ENCODE data around the gene GNAS-AS1. TPM values are rescaled to one million over a fixed set of nuclear protein-coding genes. Genes with fewer than 3 reads are reported as not detected.
A peak's percentile ranks its signal among the peaks of the same experiment; 100 is the strongest.

Gene GNAS-AS1
- total and polyA plus RNA-seq, 2 of the 8 experiments (the other 6 are each of a cell fraction or from before 2014, with no cell fraction given): 4.7 to 13.7 TPM

- Histone ChIP-seq H3K79me1 (ENCODE audit: low read depth, low read length) (0 out of 2 replicates have a peak, but pooled peaks cover 2% of the 10 kb centered on the region), H2BK12ac (ENCODE audit: low read depth, low read length) (peak within 1 kb of the TSS; percentile 93), H3K4me1 (replicated peaks in 1 of 4; ENCODE audit: control insufficient read depth in 3 of 4, insufficient read depth in 4 of 4, low read length in 3 of 4) (peaks cover 0 to 29% (median 16%) of the 10 kb centered on the region in 4 experiments; a peak in 6 of 7 replicates), H4K8ac (ENCODE audit: extremely low read depth, insufficient read depth, low read length) (peak within 1 kb of the TSS; percentile 76), H3K4me2 (ENCODE audit: insufficient read depth in 1 of 2, low read depth in 2 of 2, low read length in 2 of 2) (peak within 1 kb of the TSS; percentile 98), H4K91ac (replicated peaks; ENCODE audit: insufficient read length, low read length) (peak within 1 kb of the TSS; percentile 48), H3K56ac (replicated peaks; ENCODE audit: insufficient read length, low read depth, low read length) (peak within 1 kb of the TSS; percentile 9), H3K9me3 (ENCODE audit: insufficient read depth in 2 of 2, low read depth in 1 of 2, low read length in 1 of 2) (no peaks in the 10 kb centered on the region; a peak in 1 of 4 replicates), H4K20me1 (replicated peaks in 1 of 2; ENCODE audit: control insufficient read depth in 1 of 2, insufficient read depth in 2 of 2, low read length in 2 of 2) (peaks cover 4 to 10% of the 10 kb centered on the region in 2 experiments), H3K4ac (replicated peaks; ENCODE audit: insufficient read length, low read depth, low read length) (no peak within 1 kb of the TSS), H4K5ac (ENCODE audit: insufficient read length, low read depth, low read length) (peak within 1 kb of the TSS; percentile 21), H2AFZ (ENCODE audit: low read length) (no peak within 1 kb of the TSS), H2AK5ac (ENCODE audit: low read depth, low read length) (peak within 1 kb of the TSS; percentile 58; the same call in 1 of the 2 replicates), H2BK120ac (replicated peaks; ENCODE audit: low read depth, low read length) (peak within 1 kb of the TSS; percentile 38), H3K27me3 (replicated peaks in 1 of 4; ENCODE audit: control insufficient read depth in 3 of 4, extremely low read depth in 1 of 4, insufficient read depth in 3 of 4, low read length in 3 of 4) (peaks cover 24 to 62% (median 52%) of the 10 kb centered on the region in 4 experiments), H2BK20ac (ENCODE audit: low read length) (0 out of 2 replicates have a peak within 1 kb of the TSS, but pooled peaks have one; percentile 15), H3K9ac (replicated peaks in 1 of 4; ENCODE audit: extremely low read depth in 1 of 4, low read depth in 3 of 4, low read length in 3 of 4) (peak within 1 kb of the TSS in 3 of 4 experiments; percentile 26 to 64 (median 41); a peak in 6 of 7 replicates), H3K23me2 (ENCODE audit: low read depth, low read length) (peaks cover 21% of the 10 kb centered on the region), H3K18ac (ENCODE audit: extremely low read depth, low read length) (peak within 1 kb of the TSS; percentile 82), H3K36me3 (ENCODE audit: control insufficient read depth in 2 of 4, insufficient read depth in 4 of 4, low read length in 3 of 4) (peaks cover 0 to 19% (median 5%) of the 10 kb centered on the region in 4 experiments; a peak in 5 of 8 replicates), H2BK15ac (ENCODE audit: low read length) (peak within 1 kb of the TSS; percentile 83; the same call in 1 of the 2 replicates), H3K27ac (ENCODE audit: low read depth, low read length) (peak within 1 kb of the TSS; percentile 37; the same call in 1 of the 2 replicates), H2BK5ac (ENCODE audit: low read depth, low read length) (peak within 1 kb of the TSS; percentile 69), H3K14ac (ENCODE audit: insufficient read length) (no peak within 1 kb of the TSS), H3K23ac (ENCODE audit: insufficient read length) (no peak within 1 kb of the TSS), H3K4me3 (ENCODE audit: extremely low read depth in 1 of 4, insufficient read depth in 2 of 4, low read depth in 3 of 4, low read length in 4 of 4) (peak within 1 kb of the TSS; percentile 68 to 88 (median 78)), H3K79me2 (ENCODE audit: control insufficient read depth in 1 of 2, insufficient read depth in 2 of 2, low read length in 2 of 2) (peaks cover 25 to 45% of the 10 kb centered on the region in 2 experiments)
- POLR2A ChIA-PET (ENCODE audit: partially characterized antibody): interaction anchor here (0.5 to 13.4 kb wide), 21 partner anchors 8 to 464 kb away, joined by 3 to 163 read pairs (median 4); partner anchors contain the start of genes STX16 and VAPB
- FAIRE-seq: peak; percentile 62
- DNase-seq (ENCODE audit: low read depth in 1 of 2, low spot score in 2 of 2): peak; percentile 61 to 86
- WGBS, 2 experiments (ENCODE audit: extremely low coverage in 1 of 2, insufficient coverage in 1 of 2, insufficient read length in 1 of 2, insufficient replicate concordance in 2 of 2, low coverage in 1 of 2, low lambda C conversion rate in 2 of 2, missing lambda C conversion rate in 1 of 2): 16% methylated on average over 34 of the region's 35 CpGs; no CpG with 5 or more reads in 1 of the 2 experiments
- CTCF ChIA-PET (ENCODE audit: partially characterized antibody): interaction anchor here (0.6 to 5.0 kb wide), 19 partner anchors 9 to 603 kb away, joined by 3 to 57 read pairs (median 4); partner anchors contain the start of gene STX16
- TF ChIP-seq BCL11A (IDR thresholded peaks at IDR 0.05; ENCODE audit: low read depth in 2 of 2, low read length in 2 of 2) (no peak), CTBP2 (IDR thresholded peaks at IDR 0.05; ENCODE audit: borderline replicate concordance, insufficient read depth, insufficient read length, low read length) (no peak), CEBPB (IDR thresholded peaks at IDR 0.05; ENCODE audit: low read depth, low read length) (peak; percentile 26), TAF1 (IDR thresholded peaks at IDR 0.05; ENCODE audit: low read depth, low read length) (peak; percentile 71), JUND (IDR thresholded peaks at IDR 0.05; ENCODE audit: low read length) (peak; percentile 3; the same call in 1 of the 2 replicates), RNF2 (IDR thresholded peaks at IDR 0.05; ENCODE audit: borderline replicate concordance, low read depth, low read length, missing control alignments, poor library complexity, severe bottlenecking) (no peak), SP1 (IDR thresholded peaks at IDR 0.05; ENCODE audit: low read depth, low read length) (0 out of 2 replicates have a peak, but pooled peaks have one; percentile 32), ASH2L (IDR thresholded peaks at IDR 0.05; ENCODE audit: low read length) (peak; percentile 38)
- TF ChIP-seq, protein P1, sequence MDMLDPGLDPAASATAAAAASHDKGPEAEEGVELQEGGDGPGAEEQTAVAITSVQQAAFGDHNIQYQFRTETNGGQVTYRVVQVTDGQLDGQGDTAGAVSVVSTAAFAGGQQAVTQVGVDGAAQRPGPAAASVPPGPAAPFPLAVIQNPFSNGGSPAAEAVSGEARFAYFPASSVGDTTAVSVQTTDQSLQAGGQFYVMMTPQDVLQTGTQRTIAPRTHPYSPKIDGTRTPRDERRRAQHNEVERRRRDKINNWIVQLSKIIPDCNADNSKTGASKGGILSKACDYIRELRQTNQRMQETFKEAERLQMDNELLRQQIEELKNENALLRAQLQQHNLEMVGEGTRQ (IDR thresholded peaks at IDR 0.05; ENCODE audit: low read length): peak; percentile 80
These were observed 2.0 kb upstream of the GNAS-AS1 start, which contains the start of gene GNAS for GRCh38 chr20:58852543-58853271. Gene GNAS, plus strand, starts transcription at chr20:58852716.
